Astrocyte of the cerebellum (primary cell): ENCODE results near the gene ZNF155.

ENCODE experiments used
- DNase-seq: peaks from one replicate; pipeline ENCODE4 v3.0.0-alpha.2; 2011; ENCODE audit warnings: low read depth
- H3K4me3 ChIP-seq: 2 replicates; pipeline ENCODE4 v1.5.1; 2011; ENCODE audit warnings: mild to moderate bottlenecking, low read depth, low read length, moderate library complexity
- CTCF ChIP-seq: IDR thresholded peaks from 2 replicates; pipeline ENCODE4 v1.5.1; 2012; ENCODE audit warnings: low read length, low read depth, moderate library complexity, mild to moderate bottlenecking; ENCODE audit errors: missing control alignments
- in situ Hi-C: cut with HindIII; loops from 2 replicates; pipeline ENCODE4 v1.10.0; 2017; ENCODE audit warnings: low sequenced_read_pairs

ZNF155 gene

DNA sequence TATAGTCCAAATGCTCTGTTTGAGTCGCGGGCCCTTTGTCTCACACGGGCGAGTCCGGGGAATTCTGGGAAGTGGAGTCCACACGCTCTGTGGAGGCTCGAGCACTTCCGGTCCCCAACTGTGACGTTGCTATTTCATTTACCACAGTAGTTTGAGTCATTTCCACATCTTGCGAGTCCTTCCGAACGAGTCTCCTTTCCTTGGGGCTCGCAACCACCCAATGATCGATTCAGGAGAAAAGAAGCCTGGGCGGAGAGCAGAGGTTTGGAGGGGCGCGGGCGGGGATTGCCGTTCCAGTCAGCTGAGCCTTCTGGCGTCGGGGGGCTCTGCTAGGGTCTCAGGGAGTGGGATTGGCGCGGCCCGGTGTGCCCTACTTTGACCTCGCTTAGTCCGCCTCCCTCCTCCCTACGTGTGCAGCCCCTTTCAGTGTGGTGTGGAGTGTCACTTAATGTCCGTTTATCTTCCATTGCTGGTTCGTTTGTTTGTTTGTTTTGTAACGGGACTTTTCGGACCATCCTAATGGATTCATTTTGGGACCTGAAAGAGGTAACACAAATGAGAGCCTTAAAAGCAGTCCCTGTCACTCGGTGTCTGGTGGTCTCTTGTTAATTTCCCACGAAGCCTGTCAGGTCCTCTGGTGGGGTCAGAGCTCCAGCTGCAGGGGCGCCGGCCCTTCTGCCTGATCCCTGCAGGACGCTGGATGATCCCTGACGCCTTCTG, 41.4 kb downstream of the ZNF155 start, which contains the start of gene ZNF222:
Gene ZNF222, plus strand, starts transcription at position 163 of the 720 bp plus-strand sequence. Its CDS starts 58 bp downstream, at position 221.
- TF ChIP-seq CTCF, result no peak

DNA sequence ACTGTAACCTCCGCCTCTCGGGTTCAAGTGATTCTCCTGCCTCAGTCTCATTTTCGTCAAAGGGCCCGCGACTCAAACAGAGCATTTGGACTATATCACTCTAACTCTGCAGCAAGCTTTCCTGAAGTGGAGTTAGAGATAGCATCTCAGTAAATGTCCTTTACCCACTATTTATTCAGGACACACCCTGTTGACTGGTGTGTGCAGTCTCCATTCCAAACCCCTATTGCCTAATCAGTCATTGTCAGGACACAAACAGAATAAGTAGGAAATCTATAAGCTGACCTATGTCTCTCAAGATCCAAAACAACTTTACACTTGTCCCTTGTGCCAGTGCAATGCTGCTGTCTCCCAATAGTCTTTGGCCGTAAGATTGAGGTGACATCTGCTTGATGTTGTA, 42.6 kb downstream of the ZNF155 start:
- no peak for TF ChIP-seq CTCF

More for the DNA sequence above, 41.4 kb downstream of the ZNF155 start, which contains the start of gene ZNF222:
- peak; percentile 72 for DNase-seq
- in situ Hi-C loops, result no loop called here
- peak within 1 kb of the TSS; percentile 89 for H3K4me3 ChIP-seq

DNA sequence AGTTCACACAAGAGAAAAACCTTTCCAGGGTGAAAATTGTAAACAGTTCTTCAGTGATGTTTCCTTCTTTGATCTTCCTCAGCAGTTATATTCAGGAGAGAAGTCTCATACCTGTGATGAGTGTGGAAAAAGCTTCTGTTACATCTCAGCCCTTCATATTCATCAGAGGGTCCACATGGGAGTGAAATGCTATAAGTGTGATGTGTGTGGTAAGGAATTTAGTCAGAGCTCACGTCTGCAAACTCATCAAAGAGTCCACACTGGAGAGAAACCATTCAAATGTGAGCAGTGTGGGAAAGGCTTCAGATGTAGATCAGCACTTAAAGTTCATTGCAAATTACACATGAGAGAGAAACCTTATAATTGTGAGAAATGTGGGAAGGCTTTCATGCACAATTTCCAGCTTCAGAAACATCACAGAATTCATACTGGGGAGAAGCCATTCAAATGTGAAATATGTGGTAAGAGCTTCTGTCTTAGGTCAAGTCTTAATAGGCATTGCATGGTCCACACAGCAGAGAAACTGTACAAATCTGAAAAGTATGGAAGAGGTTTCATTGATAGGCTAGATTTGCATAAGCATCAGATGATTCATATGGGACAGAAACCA, 48.1 kb downstream of the ZNF155 start:
- TF ChIP-seq CTCF, result no peak
- in situ Hi-C loops, result no loop called here
- DNase-seq, result no peak
- no peak overlapping the region for H3K4me3 ChIP-seq

More for the DNA sequence above, 42.6 kb downstream of the ZNF155 start:
- no peak overlapping the region for H3K4me3 ChIP-seq
- no peak for DNase-seq
- in situ Hi-C loops, result no loop called here

DNA sequence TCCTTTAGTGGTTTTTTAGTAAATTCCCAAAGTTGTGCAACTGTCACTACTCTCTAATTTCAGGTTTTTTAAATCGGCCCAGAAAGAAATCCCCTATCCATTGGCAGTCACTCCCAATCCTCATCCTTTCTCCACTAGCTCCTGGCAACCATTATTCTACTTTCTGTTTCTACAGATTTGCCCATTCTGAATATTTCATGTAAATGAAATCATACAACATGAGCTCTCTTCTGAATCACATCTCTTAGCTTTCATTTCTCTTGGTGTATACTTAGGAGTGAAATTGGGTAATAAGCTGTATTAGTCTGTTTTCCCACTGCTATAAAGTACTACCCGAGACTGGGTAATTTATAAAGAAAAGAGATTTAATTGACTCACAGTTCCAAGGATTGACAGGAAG, 58.2 kb downstream of the ZNF155 start:
- no peak for TF ChIP-seq CTCF
- DNase-seq, result no peak
- in situ Hi-C loops, result no loop called here
- H3K4me3 ChIP-seq, result no peak overlapping the region
